ENCODE data around the gene GLRB.

DNA sequence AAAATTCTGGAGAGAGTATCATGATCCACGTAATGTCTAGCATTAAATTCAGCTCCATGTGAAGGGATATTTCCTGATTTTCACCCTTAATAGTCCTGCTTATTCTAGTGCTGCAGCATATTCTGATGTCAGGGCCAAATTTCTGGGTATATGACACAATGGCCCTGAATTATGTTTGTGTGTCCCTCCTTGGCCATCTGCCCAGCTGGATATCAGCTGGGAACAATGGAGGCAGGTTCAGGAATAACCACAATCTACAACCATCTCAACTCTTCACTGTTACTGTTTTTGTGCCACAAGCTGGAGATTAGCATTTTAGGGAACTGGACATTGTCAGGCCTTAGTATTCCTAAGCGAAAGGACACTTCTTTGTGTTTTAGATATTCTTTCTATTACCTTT is 3.5 kb downstream of the GLRB start:
- TF ChIP-seq EZH2 (IDR thresholded peaks at IDR 0.05; ENCODE audit: borderline replicate concordance, insufficient read depth, low read depth, low read length, poor library complexity, severe bottlenecking) (no peak), CTCF (IDR thresholded peaks at IDR 0.05) (no peak)
